Activated CD4-positive, alpha-beta T cell treated with anti-CD3 and anti-CD28 coated beads for 36 hours (primary cell): ENCODE results near the gene DUSP16. TPM values are rescaled to one million over a fixed set of nuclear protein-coding genes. Genes with fewer than 3 reads are reported as not detected.
"Not testable (repeated sequence)": the region's sequence is repeated elsewhere in the genome, so short reads cannot be mapped to it uniquely, and the experiment has no call there.

Source experiments
- ATAC-seq: fragments of 200-7000 bp; cut with Tn5 transposase; one replicate; pipeline ENCODE4 v1.10.0; 2021; ENCODE audit warnings: mild to moderate bottlenecking, moderate library complexity
- CTCF ChIA-PET: fragments of 350-600 bp; sonication (Branson Sonifier 250); formaldehyde crosslinking; loops from one replicate; lab custom pipeline; 2021; ENCODE audit warnings: antibody characterized with exemption; lab: Charles Lee
- POLR2A ChIA-PET: fragments of 350-600 bp; sonication (Branson Sonifier 250); formaldehyde crosslinking; loops from one replicate; lab custom pipeline; 2021; ENCODE audit warnings: antibody characterized with exemption, inconsistent platforms; lab: Charles Lee
- DNase-seq: peaks from one replicate; pipeline ENCODE4 v3.0.0-alpha.2; 2020
- H3K27ac Mint-ChIP-seq: one replicate; pipeline ENCODE4 v1.8.0; 2021; ENCODE audit warnings: mixed read lengths
- H3K27me3 Mint-ChIP-seq: one replicate; pipeline ENCODE4 v1.8.0; 2021; ENCODE audit warnings: mixed read lengths
- H3K36me3 Mint-ChIP-seq: one replicate; pipeline ENCODE4 v1.8.0; 2021; ENCODE audit warnings: low read depth, mixed read lengths
- H3K4me1 Mint-ChIP-seq: one replicate; pipeline ENCODE4 v1.8.0; 2021; ENCODE audit warnings: mixed read lengths
- H3K4me3 Mint-ChIP-seq: one replicate; pipeline ENCODE4 v1.8.0; 2021; ENCODE audit warnings: mild to moderate bottlenecking, moderate library complexity, mixed read lengths
- H3K9me3 Mint-ChIP-seq: one replicate; pipeline ENCODE4 v1.8.0; 2021; ENCODE audit warnings: low read depth, mixed read lengths
- intact Hi-C, 2 experiments: fragments of 100-400 bp; cut with DNase I in 1 of 2; cut with micrococcal nuclease in 1 of 2; formaldehyde crosslinking; loops; one replicate each; pipeline versions ENCODE4 v1.14.2 to v1.15.1; 2022 to 2024; cut with DNase I, micrococcal nuclease
- total RNA-seq, 2 experiments: library from RNA; stranded (reverse); gene quantifications; one replicate each; pipeline ENCODE4 v1.2.3, GENCODE V29; 2021

Gene DUSP16
- total RNA-seq, 2 experiments from 2014 or later = 39.3 to 40.4 TPM

GRCh38 chr12:12599750-12600643 lies 37.3 kb upstream of the DUSP16 start:
- intact Hi-C loops = no loop called here
- no peak for DNase-seq
- no peak overlapping the region for H3K4me3 Mint-ChIP-seq

GRCh38 chr12:12598864-12599263 lies 36.2 kb upstream of the DUSP16 start:
- Mint-ChIP-seq H3K27me3 (no peaks in the 10 kb centered on the region), H3K4me1 (no peaks in the 10 kb centered on the region), H3K9me3 (no peaks in the 10 kb centered on the region), H3K36me3 (no peaks in the 10 kb centered on the region), H3K27ac (no peak overlapping the region), H3K4me3 (no peak overlapping the region)
- intact Hi-C loops = no loop called here
- DNase-seq (no peak), ATAC-seq (no peak)
- POLR2A ChIA-PET = no interaction called here
- CTCF ChIA-PET = interaction anchor here (1.2 kb wide), 1 partner anchor 12 kb away, joined by 3 read pairs; no protein-coding TSS in a partner anchor

More at GRCh38 chr12:12599750-12600643, 37.3 kb upstream of the DUSP16 start:
- Mint-ChIP-seq H3K36me3 (no peaks in the 10 kb centered on the region), H3K27me3 (no peaks in the 10 kb centered on the region), H3K9me3 (no peaks in the 10 kb centered on the region), H3K4me1 (no peaks in the 10 kb centered on the region), H3K27ac (no peak overlapping the region)
- no peak for ATAC-seq
- CTCF ChIA-PET = interaction anchor here (0.9 to 1.8 kb wide), 3 partner anchors 8 to 37 kb away, joined by 3 to 10 read pairs (median 4); partner anchors contain the start of gene DUSP16
- POLR2A ChIA-PET = no interaction called here

- H3K4me3 Mint-ChIP-seq, H3K4me1 Mint-ChIP-seq, H3K36me3 Mint-ChIP-seq, H3K9me3 Mint-ChIP-seq, intact Hi-C loops, DNase-seq, POLR2A ChIA-PET, H3K27ac Mint-ChIP-seq, H3K27me3 Mint-ChIP-seq, ATAC-seq, CTCF ChIA-PET: not testable (repeated sequence)
Observed at GRCh38 chr12:12596598-12596997, 33.9 kb upstream of the DUSP16 start.

- H3K27ac Mint-ChIP-seq, H3K4me3 Mint-ChIP-seq, H3K36me3 Mint-ChIP-seq, POLR2A ChIA-PET, H3K4me1 Mint-ChIP-seq, H3K9me3 Mint-ChIP-seq, ATAC-seq, H3K27me3 Mint-ChIP-seq, DNase-seq, intact Hi-C loops: not testable (repeated sequence)
- CTCF ChIA-PET = interaction anchor here (0.5 kb wide), 1 partner anchor 219 kb away, joined by 3 read pairs; no protein-coding TSS in a partner anchor
Observed at GRCh38 chr12:12595929-12596328, 33.3 kb upstream of the DUSP16 start.

- intact Hi-C loops = no loop called here
- Mint-ChIP-seq H3K36me3 (no peaks in the 10 kb centered on the region), H3K9me3 (no peaks in the 10 kb centered on the region), H3K4me3 (no peak overlapping the region), H3K27me3 (no peaks in the 10 kb centered on the region), H3K4me1 (no peaks in the 10 kb centered on the region), H3K27ac (no peak overlapping the region)
- no peak for ATAC-seq
- ChIA-PET POLR2A (no interaction called here), CTCF (interaction anchor here (0.6 to 2.1 kb wide), 3 partner anchors 8 to 347 kb away, joined by 3 to 10 read pairs (median 5); no protein-coding TSS in a partner anchor)
- DNase-seq = no peak
Observed at GRCh38 chr12:12592930-12593329, 30.3 kb upstream of the DUSP16 start.

- Mint-ChIP-seq H3K4me1 (peaks cover 4% of the 10 kb centered on the region), H3K27me3 (no peaks in the 10 kb centered on the region), H3K36me3 (no peaks in the 10 kb centered on the region), H3K27ac (no peak overlapping the region), H3K9me3 (no peaks in the 10 kb centered on the region), H3K4me3 (no peak overlapping the region)
- DNase-seq (no peak), ATAC-seq (no peak)
- CTCF ChIA-PET = interaction anchor here (0.7 to 2.1 kb wide), 3 partner anchors 10 to 99 kb away, joined by 3 to 10 read pairs (median 3); no protein-coding TSS in a partner anchor
- POLR2A ChIA-PET = no interaction called here
- intact Hi-C loops = no loop called here
Observed at GRCh38 chr12:12590961-12591360, 28.3 kb upstream of the DUSP16 start.

- H3K9me3 Mint-ChIP-seq, DNase-seq, POLR2A ChIA-PET, intact Hi-C loops, H3K27me3 Mint-ChIP-seq, H3K36me3 Mint-ChIP-seq, ATAC-seq, H3K4me3 Mint-ChIP-seq, H3K27ac Mint-ChIP-seq: not testable (repeated sequence)
- peaks cover 27% of the 10 kb centered on the region for H3K4me1 Mint-ChIP-seq
- CTCF ChIA-PET = interaction anchor here (0.8 kb wide), 1 partner anchor 11 kb away, joined by 3 read pairs; no protein-coding TSS in a partner anchor
Observed at GRCh38 chr12:12588436-12588835, 25.8 kb upstream of the DUSP16 start.

GRCh38 chr12:12587878-12588277 lies 25.2 kb upstream of the DUSP16 start:
- CTCF ChIA-PET = interaction anchor here (0.8 to 1.3 kb wide), 2 partner anchors 12 to 57 kb away, joined by 3 read pairs; no protein-coding TSS in a partner anchor
- POLR2A ChIA-PET = interaction anchor here (0.8 kb wide), 1 partner anchor 22 kb away, joined by 3 read pairs; no protein-coding TSS in a partner anchor
- peaks cover 32% of the 10 kb centered on the region for H3K4me1 Mint-ChIP-seq

GRCh38 chr12:12586879-12587675 lies 24.4 kb upstream of the DUSP16 start:
- DNase-seq (no peak), ATAC-seq (no peak)
- H3K27me3 Mint-ChIP-seq = no peaks in the 10 kb centered on the region
- H3K9me3 Mint-ChIP-seq = peaks cover 2% of the 10 kb centered on the region
- POLR2A ChIA-PET = interaction anchor here (0.7 to 0.8 kb wide), 2 partner anchors 23 to 175 kb away, joined by 3 read pairs; no protein-coding TSS in a partner anchor
- peaks cover 40% of the 10 kb centered on the region for H3K4me1 Mint-ChIP-seq
- CTCF ChIA-PET = interaction anchor here (1.2 to 1.4 kb wide), 3 partner anchors 10 to 58 kb away, joined by 3 to 9 read pairs (median 3); no protein-coding TSS in a partner anchor
- H3K36me3 Mint-ChIP-seq = no peaks in the 10 kb centered on the region
- no peak overlapping the region for H3K4me3 Mint-ChIP-seq
- no peak overlapping the region for H3K27ac Mint-ChIP-seq
- intact Hi-C loops = no loop called here

More at GRCh38 chr12:12587878-12588277, 25.2 kb upstream of the DUSP16 start:
- Mint-ChIP-seq H3K27me3 (no peaks in the 10 kb centered on the region), H3K4me3 (no peak overlapping the region), H3K27ac (no peak overlapping the region), H3K9me3 (peaks cover 2% of the 10 kb centered on the region), H3K36me3 (no peaks in the 10 kb centered on the region)
- DNase-seq = no peak
- intact Hi-C loops = no loop called here
- ATAC-seq = no peak

- H3K27ac Mint-ChIP-seq = no peak overlapping the region
- peaks cover 45% of the 10 kb centered on the region for H3K4me1 Mint-ChIP-seq
Observed at GRCh38 chr12:12585115-12585863, 22.6 kb upstream of the DUSP16 start.

More at GRCh38 chr12:12585115-12585863, 22.6 kb upstream of the DUSP16 start:
- intact Hi-C loops = no loop called here
- ChIA-PET POLR2A (interaction anchor here (0.6 kb wide), 2 partner anchors 253 to 541 kb away, joined by 3 read pairs; no protein-coding TSS in a partner anchor), CTCF (no interaction called here)
- no peak for ATAC-seq
- Mint-ChIP-seq H3K36me3 (no peaks in the 10 kb centered on the region), H3K9me3 (peaks cover 2% of the 10 kb centered on the region), H3K27me3 (no peaks in the 10 kb centered on the region), H3K4me3 (no peak overlapping the region)
- DNase-seq = no peak
